H1 (cell line): ENCODE measurements around the gene KRT4. TPM values are rescaled to one million over a fixed set of nuclear protein-coding genes. Genes with fewer than 3 reads are reported as not detected.

Experiments used
- CTCF ChIA-PET: fragments of 300-600 bp; sonication (Branson Sonifier 250); formaldehyde crosslinking; loops from one replicate; lab custom pipeline; 2021; ENCODE audit not compliant: partially characterized antibody; lab: Charles Lee
- POLR2A ChIA-PET: fragments of 300-600 bp; sonication (Branson Sonifier 250); formaldehyde crosslinking; loops from one replicate; lab custom pipeline; 2021; ENCODE audit warnings: inconsistent platforms; ENCODE audit not compliant: partially characterized antibody; lab: Charles Lee
- DNase-seq, 2 experiments: peaks; one replicate each; pipeline versions ENCODE4 v3.0.0 to v3.0.0-alpha.2; 2010 to 2022; ENCODE audit warnings: low spot score in 2 of 2, low read depth in 1 of 2, mixed read lengths in 1 of 2
- FAIRE-seq: peaks from 2 replicates; lab custom pipeline; 2011; peaks lifted over from hg19 to GRCh38; lab: Jason Lieb, UNC
- H2AFZ ChIP-seq: 2 replicates; pipeline ENCODE4 v1.8.1; 2012; ENCODE audit warnings: low read length, inconsistent platforms
- H2AK5ac ChIP-seq: 2 replicates; pipeline ENCODE4 v1.6.1; 2013; ENCODE audit warnings: low read depth, low read length
- H2BK120ac ChIP-seq: replicated peaks from 2 replicates; pipeline ENCODE3; 2013; ENCODE audit warnings: low read depth, low read length, inconsistent platforms
- H2BK12ac ChIP-seq: 2 replicates; pipeline ENCODE4 v1.6.1; 2013; ENCODE audit warnings: low read depth, low read length
- H2BK15ac ChIP-seq: 2 replicates; pipeline ENCODE4 v1.6.1; 2013; ENCODE audit warnings: low read length
- H2BK20ac ChIP-seq: 2 replicates; pipeline ENCODE4 v1.6.1; 2013; ENCODE audit warnings: low read length
- H2BK5ac ChIP-seq: 2 replicates; pipeline ENCODE4 v1.6.1; 2013; ENCODE audit warnings: low read depth, low read length
- H3K14ac ChIP-seq: 2 replicates; pipeline ENCODE4 v1.6.1; 2013; ENCODE audit warnings: inconsistent platforms; ENCODE audit not compliant: insufficient read length
- H3K18ac ChIP-seq: 2 replicates; pipeline ENCODE4 v1.6.1; 2013; ENCODE audit warnings: low read length; ENCODE audit errors: extremely low read depth
- H3K23ac ChIP-seq: 2 replicates; pipeline ENCODE4 v1.6.1; 2013; ENCODE audit warnings: inconsistent platforms; ENCODE audit not compliant: insufficient read length
- H3K23me2 ChIP-seq: 2 replicates; pipeline ENCODE4 v1.6.1; 2013; ENCODE audit warnings: low read depth, low read length
- H3K27ac ChIP-seq: 2 replicates; pipeline ENCODE4 v1.6.1; 2011; ENCODE audit warnings: low read depth, low read length, inconsistent platforms
- H3K27me3 ChIP-seq, 4 experiments: replicated peaks in 1 of 4; 1 replicate in 1 of 4; 2 replicates in 3 of 4; pipeline versions ENCODE4 v1.6.1 to v1.8.1; 2011 to 2013; ENCODE audit warnings: low read length in 3 of 4, mild to moderate bottlenecking in 3 of 4, inconsistent platforms in 2 of 4, mixed read lengths in 2 of 4, moderate library complexity in 1 of 4; ENCODE audit not compliant: control insufficient read depth in 3 of 4, insufficient read depth in 3 of 4; ENCODE audit errors: extremely low read depth in 1 of 4
- H3K36me3 ChIP-seq, 4 experiments: 2 replicates each; pipeline versions ENCODE4 v1.6.1 to v1.8.1; 2011 to 2013; ENCODE audit warnings: mild to moderate bottlenecking in 4 of 4, low read length in 3 of 4, moderate library complexity in 2 of 4, control low read depth in 1 of 4, inconsistent platforms in 1 of 4; ENCODE audit not compliant: insufficient read depth in 4 of 4, control insufficient read depth in 2 of 4
- H3K4ac ChIP-seq: replicated peaks from 2 replicates; pipeline ENCODE3; 2013; ENCODE audit warnings: low read length, low read depth, mixed read lengths, inconsistent platforms; ENCODE audit not compliant: insufficient read length
- H3K4me1 ChIP-seq, 4 experiments: replicated peaks in 1 of 4; 1 replicate in 1 of 4; 2 replicates in 3 of 4; pipeline versions ENCODE4 v1.6.1 to v1.8.1; 2011 to 2013; ENCODE audit warnings: low read length in 3 of 4, inconsistent platforms in 2 of 4, mixed read lengths in 1 of 4; ENCODE audit not compliant: insufficient read depth in 4 of 4, control insufficient read depth in 3 of 4
- H3K4me2 ChIP-seq, 2 experiments: 2 replicates each; pipeline versions ENCODE4 v1.6.1 to v1.8.1; 2011 to 2013; ENCODE audit warnings: low read depth in 2 of 2, low read length in 2 of 2, control low read depth in 1 of 2, inconsistent platforms in 1 of 2, mild to moderate bottlenecking in 1 of 2; ENCODE audit not compliant: insufficient read depth in 1 of 2
- H3K4me3 ChIP-seq, 4 experiments: fragments of 200-600, 300-600 bp in 1 of 4; sonication (generic), shearing (Covaris generic), sonication (Bioruptor Twin) in 1 of 4; 2 replicates each; pipeline versions ENCODE4 v1.5.1 to v1.8.1; 2011 to 2016; ENCODE audit warnings: low read length in 4 of 4, low read depth in 3 of 4, control low read depth in 2 of 4, inconsistent platforms in 2 of 4, mild to moderate bottlenecking in 2 of 4, mixed read lengths in 1 of 4, moderate library complexity in 1 of 4; ENCODE audit not compliant: insufficient read depth in 2 of 4; ENCODE audit errors: extremely low read depth in 1 of 4
- H3K56ac ChIP-seq: replicated peaks from 2 replicates; pipeline ENCODE3; 2013; ENCODE audit warnings: low read depth, mild to moderate bottlenecking, mixed read lengths, low read length, inconsistent platforms; ENCODE audit not compliant: insufficient read length
- H3K79me1 ChIP-seq: 2 replicates; pipeline ENCODE4 v1.6.1; 2013; ENCODE audit warnings: low read depth, low read length, control low read depth
- H3K79me2 ChIP-seq, 2 experiments: 2 replicates each; pipeline versions ENCODE4 v1.6.1 to v1.8.1; 2012 to 2013; ENCODE audit warnings: low read length in 2 of 2, mild to moderate bottlenecking in 2 of 2, inconsistent platforms in 1 of 2; ENCODE audit not compliant: insufficient read depth in 2 of 2, control insufficient read depth in 1 of 2
- H3K9ac ChIP-seq, 4 experiments: replicated peaks in 1 of 4; 1 replicate in 1 of 4; 2 replicates in 3 of 4; pipeline versions ENCODE4 v1.6.1 to v1.8.1; 2011 to 2013; ENCODE audit warnings: low read depth in 3 of 4, low read length in 3 of 4, control low read depth in 2 of 4, mild to moderate bottlenecking in 2 of 4, moderate library complexity in 2 of 4, inconsistent platforms in 1 of 4; ENCODE audit errors: extremely low read depth in 1 of 4
- H3K9me3 ChIP-seq, 2 experiments: 2 replicates each; pipeline versions ENCODE4 v1.6.1 to v1.8.1; 2012 to 2013; ENCODE audit warnings: mild to moderate bottlenecking in 2 of 2, moderate library complexity in 2 of 2, control low read depth in 1 of 2, inconsistent platforms in 1 of 2, low read depth in 1 of 2, low read length in 1 of 2, mixed read lengths in 1 of 2; ENCODE audit not compliant: insufficient read depth in 2 of 2
- H4K20me1 ChIP-seq, 2 experiments: replicated peaks in 1 of 2; 2 replicates each; pipeline versions ENCODE3 to v1.8.1; 2011 to 2013; ENCODE audit warnings: inconsistent platforms in 2 of 2, low read length in 2 of 2, mild to moderate bottlenecking in 1 of 2; ENCODE audit not compliant: insufficient read depth in 2 of 2, control insufficient read depth in 1 of 2
- H4K5ac ChIP-seq: 2 replicates; pipeline ENCODE4 v1.6.1; 2013; ENCODE audit warnings: low read length, low read depth, mixed read lengths, inconsistent platforms; ENCODE audit not compliant: insufficient read length
- H4K8ac ChIP-seq: 2 replicates; pipeline ENCODE4 v1.8.0; 2013; ENCODE audit warnings: mild to moderate bottlenecking, moderate library complexity, low read length, inconsistent platforms; ENCODE audit not compliant: insufficient read depth; ENCODE audit errors: extremely low read depth
- H4K91ac ChIP-seq: replicated peaks from 2 replicates; pipeline ENCODE3; 2013; ENCODE audit warnings: low read length, mixed read lengths, inconsistent platforms; ENCODE audit not compliant: insufficient read length
- BRCA1 ChIP-seq: IDR thresholded peaks from 2 replicates; pipeline ENCODE4 v1.6.1; 2012; ENCODE audit warnings: low read depth, low read length, improper control_type of control experiment
- CBX5 ChIP-seq: fragments of 300-800, 300-1000 bp; sonication (generic); IDR thresholded peaks from 2 replicates; pipeline ENCODE4 v1.7.1; 2016; ENCODE audit warnings: antibody characterized with exemption, low read length, low read depth
- CHD2 ChIP-seq: IDR thresholded peaks from 2 replicates; pipeline ENCODE4 v1.6.1; 2012; ENCODE audit warnings: low read length, improper control_type of control experiment
- E2F6 ChIP-seq: IDR thresholded peaks from 2 replicates; pipeline ENCODE4 v1.6.1; 2012; ENCODE audit warnings: inconsistent platforms
- EZH2 ChIP-seq: fragments of 200-600 bp; sonication (generic); IDR thresholded peaks from 2 replicates; pipeline ENCODE4 v1.7.1; 2012; ENCODE audit warnings: low read depth, mild to moderate bottlenecking, moderate library complexity, low read length, inconsistent platforms; ENCODE audit not compliant: severe bottlenecking
- GABPA ChIP-seq: IDR thresholded peaks from 2 replicates; pipeline ENCODE4 v1.6.1; 2011; ENCODE audit warnings: mild to moderate bottlenecking, low read length, moderate library complexity, borderline replicate concordance; ENCODE audit not compliant: insufficient read depth
- JUN ChIP-seq: IDR thresholded peaks from 2 replicates; pipeline ENCODE4 v1.6.1; 2011; ENCODE audit warnings: low read depth, mild to moderate bottlenecking, improper control_type of control experiment, low read length
- PHF8 ChIP-seq: fragments of 200-600 bp; sonication (generic); conservative IDR thresholded peaks from 2 replicates; pipeline ENCODE4 v1.7.1; 2012; ENCODE audit warnings: low read depth, mild to moderate bottlenecking, inconsistent platforms, low read length, moderate library complexity
- POLR2A ChIP-seq, 2 experiments: IDR thresholded peaks; 1 replicate in 1 of 2; 2 replicates in 1 of 2; pipeline ENCODE4 v1.6.1; 2011; ENCODE audit warnings: low read depth in 2 of 2, low read length in 2 of 2, mild to moderate bottlenecking in 2 of 2; ENCODE audit errors: control extremely low read depth in 1 of 2
- RNF2 ChIP-seq: fragments of 200-900, 300-1000 bp; sonication (generic); IDR thresholded peaks from 2 replicates; pipeline ENCODE4 v1.7.1; 2016; ENCODE audit warnings: borderline replicate concordance, low read depth, mild to moderate bottlenecking, antibody characterized with exemption, low read length; ENCODE audit not compliant: poor library complexity, severe bottlenecking; ENCODE audit errors: missing control alignments
- RXRA ChIP-seq: IDR thresholded peaks from 2 replicates; pipeline ENCODE4 v1.6.1; 2011; ENCODE audit warnings: low read depth, mild to moderate bottlenecking, low read length, moderate library complexity; ENCODE audit not compliant: insufficient read depth
- TAF1 ChIP-seq: IDR thresholded peaks from 2 replicates; pipeline ENCODE4 v1.6.1; 2011; ENCODE audit warnings: mild to moderate bottlenecking, low read depth, low read length
- TEAD4 ChIP-seq: IDR thresholded peaks from 2 replicates; pipeline ENCODE4 v1.6.1; 2012; ENCODE audit warnings: low read depth, low read length, inconsistent platforms, mixed read lengths
- WGBS, 2 experiments: shearing (Covaris generic) in 1 of 2; methylation state at CpG; one replicate each; pipeline versions ENCODE4 v1.1.6 to v1.1.7; 2013 to 2015; ENCODE audit warnings: low lambda C conversion rate in 2 of 2, mixed read lengths in 2 of 2, inconsistent platforms in 1 of 2, low coverage in 1 of 2, missing lambda C conversion rate in 1 of 2; ENCODE audit not compliant: insufficient replicate concordance in 2 of 2, insufficient coverage in 1 of 2, insufficient read length in 1 of 2; ENCODE audit errors: extremely low coverage in 1 of 2, missing lambda C conversion rate in 1 of 2; 5-methylcytosine and 5-hydroxymethylcytosine counted together
- polyA plus RNA-seq, 7 experiments: library from polyadenylated mRNA; depleted of rRNA in 3 of 7; stranded (reverse) in 5 of 7; unstranded in 2 of 7; fragments of >200 nt in 5 of 7; fragments of 200-250 nt in 2 of 7; gene quantifications; 1 replicate in 5 of 7; 2 replicates in 1 of 7; 4 replicates in 1 of 7; pipeline versions ENCODE4 v1.2.1 to v1.2.3, GENCODE V29; 2011 to 2013; ENCODE audit warnings: missing spikeins in 2 of 7, mixed read lengths in 2 of 7
- total RNA-seq: library from RNA; stranded (reverse); fragmentation: NEBNext Ultra II Directional; extraction: Animal tissue kit (Norgen Biotek cat#: 25700); gene quantifications from 2 replicates; pipeline ENCODE4 v1.2.1, GENCODE V29; 2021

KRT4 gene
- total and polyA plus RNA-seq, 2 of the 8 experiments (the other 6 are each of a cell fraction or from before 2014, with no cell fraction given): not detected

DNA sequence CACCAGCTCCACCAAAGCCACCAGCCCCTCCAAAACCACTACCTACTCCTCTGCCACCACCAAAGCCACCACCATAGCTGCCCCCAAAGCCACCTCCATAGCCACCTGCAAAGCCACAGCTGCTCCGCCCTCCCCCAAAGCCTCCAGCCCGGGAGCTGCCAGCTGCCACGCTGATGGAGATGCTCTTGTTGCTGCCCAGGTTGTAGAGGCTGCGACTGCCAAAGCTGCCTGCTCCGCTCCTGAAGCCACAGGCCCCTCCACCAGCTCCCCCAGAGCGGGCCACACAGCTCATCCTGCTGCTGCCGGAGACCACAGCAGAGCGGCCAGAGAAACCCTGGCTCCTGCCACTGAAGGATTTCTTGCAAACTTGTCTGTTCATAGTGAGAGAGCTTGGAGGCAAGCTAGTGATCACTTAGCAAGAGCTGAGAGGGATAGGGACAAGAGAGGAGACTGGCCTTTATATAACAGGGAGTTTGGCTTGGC, 37.0 kb downstream of the KRT4 start, which contains the start of gene KRT76:
TSS of gene KRT76 (minus strand) at position 433 of the 483 bp plus-strand sequence. CDS start at position 379, 54 bp downstream.
- H4K8ac ChIP-seq: no peak within 1 kb of the TSS
- no peak within 1 kb of the TSS for H2BK5ac ChIP-seq
- H3K36me3 ChIP-seq: no peaks in the 10 kb centered on the region
- no peak within 1 kb of the TSS for H2BK20ac ChIP-seq
- ChIA-PET POLR2A (interaction anchor here (0.7 kb wide), 1 partner anchor 18 kb away, joined by 3 read pairs; no protein-coding TSS in a partner anchor), CTCF (interaction anchor here (0.8 to 3.0 kb wide), 10 partner anchors 10 to 141 kb away, joined by 3 to 14 read pairs (median 4); no protein-coding TSS in a partner anchor)
- no peak within 1 kb of the TSS for H4K5ac ChIP-seq
- H3K56ac ChIP-seq: no peak within 1 kb of the TSS
- no peak within 1 kb of the TSS for H2BK15ac ChIP-seq
- H3K23ac ChIP-seq: no peak within 1 kb of the TSS
- H2AK5ac ChIP-seq: no peak within 1 kb of the TSS
- H4K91ac ChIP-seq: no peak within 1 kb of the TSS
- no peak within 1 kb of the TSS for H3K14ac ChIP-seq
- FAIRE-seq (no peak), DNase-seq (no peak)
- no peaks in the 10 kb centered on the region for H4K20me1 ChIP-seq
- no peak within 1 kb of the TSS for H3K27ac ChIP-seq
- H3K18ac ChIP-seq: no peak within 1 kb of the TSS
- no peaks in the 10 kb centered on the region for H3K9me3 ChIP-seq
- 0 out of 7 replicates have a peak, but pooled peaks cover 0 to 2% (median 0%) of the 10 kb centered on the region in 4 experiments for H3K27me3 ChIP-seq
- H3K79me2 ChIP-seq: no peaks in the 10 kb centered on the region
- no peak within 1 kb of the TSS for H3K4me3 ChIP-seq
- no peak within 1 kb of the TSS for H3K9ac ChIP-seq
- no peak within 1 kb of the TSS for H2BK120ac ChIP-seq
- H3K23me2 ChIP-seq: no peaks in the 10 kb centered on the region
- no peak within 1 kb of the TSS for H3K4ac ChIP-seq
- no peaks in the 10 kb centered on the region for H3K4me1 ChIP-seq
- no peaks in the 10 kb centered on the region for H3K79me1 ChIP-seq
- H2BK12ac ChIP-seq: no peak within 1 kb of the TSS
- H3K4me2 ChIP-seq: no peak within 1 kb of the TSS
- 94% methylated on average over 8 of the region's 8 CpGs; no CpG with 5 or more reads in 1 of the 2 experiments for WGBS, 2 experiments
- H2AFZ ChIP-seq: no peak within 1 kb of the TSS
- no peak for TF ChIP-seq EZH2
- no peak for TF ChIP-seq JUN
- TF ChIP-seq PHF8: no peak
- no peak for TF ChIP-seq POLR2A (IDR thresholded peaks at IDR 0.05; ENCODE audit: control extremely low read depth in 1 of 2, low read depth in 2 of 2, low read length in 2 of 2)
- TF ChIP-seq E2F6: no peak
- no peak for TF ChIP-seq CHD2
- no peak for TF ChIP-seq RNF2
- no peak for TF ChIP-seq TEAD4
- no peak for TF ChIP-seq TAF1
- TF ChIP-seq BRCA1: no peak
- TF ChIP-seq GABPA: no peak
- TF ChIP-seq CBX5: no peak
- no peak for TF ChIP-seq RXRA
